Neural cell (in vitro differentiated cells): ENCODE results near the gene CLHC1. TPM values are rescaled to one million over a fixed set of nuclear protein-coding genes. Genes with fewer than 3 reads are reported as not detected.

Experiments used
- H2AFZ ChIP-seq: fragments of 200-600, 300-800 bp; sonication (generic), shearing (Covaris generic); 2 replicates; pipeline ENCODE4 v1.6.0; 2014; ENCODE audit warnings: low read depth, mild to moderate bottlenecking, antibody characterized with exemption, low read length, moderate library complexity
- H3F3A ChIP-seq: fragments of 200-600 bp; shearing (Covaris generic); 2 replicates; pipeline ENCODE4 v1.6.1; 2016; ENCODE audit warnings: mild to moderate bottlenecking, moderate library complexity, mixed read lengths, antibody characterized with exemption, low read length; ENCODE audit not compliant: insufficient read depth, poor library complexity, severe bottlenecking
- H3K27ac ChIP-seq: fragments of 200-600, 300-800 bp; sonication (generic), shearing (Covaris generic); 2 replicates; pipeline ENCODE4 v1.5.1; 2014; ENCODE audit warnings: mild to moderate bottlenecking, low read length, moderate library complexity
- H3K27me3 ChIP-seq: fragments of 300-800, 200-600 bp; sonication (generic), shearing (Covaris generic); 2 replicates; pipeline ENCODE4 v1.6.0; 2014; ENCODE audit warnings: mild to moderate bottlenecking, low read depth, low read length, moderate library complexity; ENCODE audit not compliant: insufficient read depth
- H3K36me3 ChIP-seq: fragments of 300-800, 200-600 bp; sonication (generic), shearing (Covaris generic); 2 replicates; pipeline ENCODE4 v1.5.1; 2014; ENCODE audit warnings: mild to moderate bottlenecking, antibody characterized with exemption, low read length, moderate library complexity; ENCODE audit not compliant: insufficient read depth
- H3K4me2 ChIP-seq: fragments of 300-800, 200-600 bp; sonication (generic), shearing (Covaris generic); 2 replicates; pipeline ENCODE4 v1.6.0; 2014; ENCODE audit warnings: mild to moderate bottlenecking, low read length
- H3K4me3 ChIP-seq: fragments of 300-800, 200-600 bp; sonication (generic), shearing (Covaris generic); 2 replicates; pipeline ENCODE4 v1.5.1; 2014; ENCODE audit warnings: mild to moderate bottlenecking, low read length, moderate library complexity
- H3K79me2 ChIP-seq: fragments of 200-600 bp; shearing (Covaris generic); replicated peaks from 2 replicates; pipeline ENCODE4 v1.6.0; 2014; ENCODE audit warnings: mild to moderate bottlenecking, low read length, moderate library complexity; ENCODE audit not compliant: insufficient read depth
- H3K9ac ChIP-seq: fragments of 300-800, 200-600 bp; sonication (generic), shearing (Covaris generic); 2 replicates; pipeline ENCODE4 v1.6.1; 2016; ENCODE audit warnings: mild to moderate bottlenecking, low read length, mixed read lengths
- H3K9me2 ChIP-seq: fragments of 200-600 bp; shearing (Covaris generic); 2 replicates; pipeline ENCODE4 v1.6.1; 2016; ENCODE audit warnings: mild to moderate bottlenecking, low read length, mixed read lengths; ENCODE audit not compliant: insufficient read depth
- H3K9me3 ChIP-seq: fragments of 200-600, 300-800 bp; sonication (generic), shearing (Covaris generic); 2 replicates; pipeline ENCODE4 v1.6.1; 2016; ENCODE audit warnings: mild to moderate bottlenecking, mixed run types, low read length, moderate library complexity, mixed read lengths
- H4K20me1 ChIP-seq: fragments of 200-600 bp; shearing (Covaris generic); 2 replicates; pipeline ENCODE4 v1.6.1; 2016; ENCODE audit warnings: mild to moderate bottlenecking, mixed run types; ENCODE audit not compliant: insufficient read depth
- CTCF ChIP-seq: fragments of 450-650 bp; IDR thresholded peaks from 2 replicates; pipeline ENCODE4 v1.5.1; 2014; ENCODE audit warnings: antibody characterized with exemption, mild to moderate bottlenecking, moderate library complexity; ENCODE audit not compliant: poor library complexity, severe bottlenecking
- EP300 ChIP-seq: fragments of 450-650 bp; conservative IDR thresholded peaks from 2 replicates; pipeline ENCODE4 v1.6.1; 2014; ENCODE audit warnings: antibody characterized with exemption, mild to moderate bottlenecking, moderate library complexity; ENCODE audit not compliant: poor library complexity, severe bottlenecking
- EZH2 ChIP-seq: fragments of 200-600, 300-800 bp; shearing (Covaris generic), sonication (generic); IDR thresholded peaks from 2 replicates; pipeline ENCODE4 v1.6.1; 2014; ENCODE audit warnings: antibody characterized with exemption, low read length, borderline replicate concordance, mild to moderate bottlenecking; ENCODE audit not compliant: insufficient read depth, poor library complexity, severe bottlenecking
- MXI1 ChIP-seq: fragments of 450-650 bp; conservative IDR thresholded peaks from 2 replicates; pipeline ENCODE4 v1.6.1; 2014; ENCODE audit warnings: antibody characterized with exemption, mild to moderate bottlenecking; ENCODE audit not compliant: poor library complexity, severe bottlenecking
- POLR2AphosphoS5 ChIP-seq: IDR thresholded peaks from 2 replicates; pipeline ENCODE4 v1.6.1; 2012
- RAD21 ChIP-seq: fragments of 450-650 bp; conservative IDR thresholded peaks from 2 replicates; pipeline ENCODE4 v1.6.1; 2014; ENCODE audit warnings: antibody characterized with exemption, mild to moderate bottlenecking, moderate library complexity
- REST ChIP-seq: IDR thresholded peaks from 2 replicates; pipeline ENCODE4 v1.6.1; 2012; ENCODE audit warnings: borderline replicate concordance
- SMC3 ChIP-seq: fragments of 450-650 bp; conservative IDR thresholded peaks from 2 replicates; pipeline ENCODE4 v1.6.1; 2014; ENCODE audit warnings: antibody characterized with exemption, mild to moderate bottlenecking, moderate library complexity; ENCODE audit not compliant: poor library complexity
- TAF1 ChIP-seq: IDR thresholded peaks from 2 replicates; pipeline ENCODE4 v1.6.1; 2012; ENCODE audit warnings: low read depth
- polyA plus RNA-seq: library from polyadenylated mRNA; depleted of rRNA; stranded (reverse); fragments of >200 nt; gene quantifications from 2 replicates; pipeline ENCODE4 v1.2.3, GENCODE V29; 2014

Gene CLHC1
- polyA plus RNA-seq, 1 donor from 2014 or later = 43.6 TPM

- Histone ChIP-seq H3K9me3 (no peaks in the 10 kb centered on the region), H3K9me2 (no peaks in the 10 kb centered on the region), H2AFZ (no peak overlapping the region), H3K9ac (no peak overlapping the region), H4K20me1 (no peaks in the 10 kb centered on the region), H3F3A (no peaks in the 10 kb centered on the region), H3K4me2 (no peak overlapping the region), H3K36me3 (no peaks in the 10 kb centered on the region), H3K79me2 (no peaks in the 10 kb centered on the region), H3K27me3 (no peaks in the 10 kb centered on the region), H3K27ac (no peak overlapping the region), H3K4me3 (no peak overlapping the region)
- TF ChIP-seq EP300 (no peak), MXI1 (no peak), POLR2AphosphoS5 (no peak), CTCF (no peak), SMC3 (no peak), REST (no peak), TAF1 (no peak), RAD21 (no peak), EZH2 (no peak)
These were observed 92.8 kb downstream of the CLHC1 start for GRCh38 chr2:55139305-55139704.

GRCh38 chr2:55138882-55139229 is 93.2 kb downstream of the CLHC1 start:
- no peak overlapping the region for H3K9ac ChIP-seq
- H3K9me3 ChIP-seq = no peaks in the 10 kb centered on the region
- H3K27me3 ChIP-seq = no peaks in the 10 kb centered on the region
- no peaks in the 10 kb centered on the region for H3K9me2 ChIP-seq
- no peak overlapping the region for H2AFZ ChIP-seq
- H4K20me1 ChIP-seq = no peaks in the 10 kb centered on the region
- H3K36me3 ChIP-seq = no peaks in the 10 kb centered on the region
- TF ChIP-seq TAF1 (no peak), RAD21 (no peak), EZH2 (no peak), SMC3 (no peak), CTCF (no peak)
- no peak overlapping the region for H3K4me3 ChIP-seq
- H3F3A ChIP-seq = no peaks in the 10 kb centered on the region
- no peak overlapping the region for H3K27ac ChIP-seq
- no peaks in the 10 kb centered on the region for H3K79me2 ChIP-seq
- H3K4me2 ChIP-seq = no peak overlapping the region
